PC-9 (cell line): ENCODE data around the gene GPR135. TPM values are rescaled to one million over a fixed set of nuclear protein-coding genes. Genes with fewer than 3 reads are reported as not detected.

Experiments
- BruUV-seq: library from RNA; stranded (reverse); fragments of 400-500 nt; replicated peaks from 2 replicates; lab custom pipeline; 2021; lab: Mats Ljungman, UMichigan
- CTCF ChIA-PET: fragments of 300-600 bp; sonication (Branson Sonifier 250); formaldehyde crosslinking; loops from one replicate; lab custom pipeline; 2022; ENCODE audit warnings: antibody characterized with exemption; lab: Charles Lee
- POLR2A ChIA-PET: fragments of 300-600 bp; sonication (Branson Sonifier 250); formaldehyde crosslinking; loops from one replicate; lab custom pipeline; 2022; ENCODE audit warnings: antibody characterized with exemption; ENCODE audit not compliant: unreplicated experiment; lab: Charles Lee
- DNase-seq, 2 experiments: peaks; one replicate each; pipeline versions ENCODE4 v3.0.0 to v3.0.0-alpha.2; 2015 to 2022; ENCODE audit warnings: mixed read lengths in 1 of 2
- H2AFZ ChIP-seq: fragments of 200-600 bp; sonication (generic); 2 replicates; pipeline ENCODE4 v1.8.1; 2017; ENCODE audit warnings: antibody characterized with exemption
- H3F3A ChIP-seq: fragments of 200-600 bp; sonication (generic); 2 replicates; pipeline ENCODE4 v1.8.1; 2017; ENCODE audit warnings: antibody characterized with exemption, mild to moderate bottlenecking, low read depth; ENCODE audit not compliant: insufficient read depth
- H3K27ac ChIP-seq: fragments of 200-600 bp; sonication (generic); 2 replicates; pipeline ENCODE4 v1.6.1; 2016; ENCODE audit warnings: mixed run types
- H3K27me3 ChIP-seq: fragments of 200-600 bp; sonication (generic); 2 replicates; pipeline ENCODE4 v1.6.1; 2016; ENCODE audit warnings: low read depth, mixed run types; ENCODE audit not compliant: insufficient read depth
- H3K36me3 ChIP-seq: fragments of 200-600 bp; sonication (generic); 2 replicates; pipeline ENCODE4 v1.6.1; 2016; ENCODE audit warnings: low read depth, mixed run types
- H3K4me1 ChIP-seq: fragments of 200-600 bp; sonication (generic); replicated peaks from 2 replicates; pipeline ENCODE4 v1.6.1; 2016; ENCODE audit warnings: mixed run types; ENCODE audit not compliant: insufficient read depth
- H3K4me2 ChIP-seq: fragments of 200-600 bp; sonication (generic); 2 replicates; pipeline ENCODE4 v1.6.1; 2017; ENCODE audit warnings: mixed run types
- H3K4me3 ChIP-seq: fragments of 200-600 bp; sonication (generic); 2 replicates; pipeline ENCODE4 v1.6.1; 2016; ENCODE audit warnings: mixed run types
- H3K79me2 ChIP-seq: fragments of 200-600 bp; sonication (generic); 2 replicates; pipeline ENCODE4 v1.6.1; 2017; ENCODE audit warnings: low read depth, mixed run types
- H3K9me2 ChIP-seq: fragments of 200-600 bp; sonication (generic); 2 replicates; pipeline ENCODE4 v1.8.1; 2017; ENCODE audit warnings: mild to moderate bottlenecking; ENCODE audit not compliant: insufficient read depth
- H3K9me3 ChIP-seq: fragments of 200-600 bp; sonication (generic); 2 replicates; pipeline ENCODE4 v1.8.1; 2016; ENCODE audit warnings: low read depth; ENCODE audit not compliant: insufficient read depth
- H4K20me1 ChIP-seq: fragments of 200-600 bp; sonication (generic); 2 replicates; pipeline ENCODE4 v1.8.1; 2017; ENCODE audit not compliant: insufficient read depth
- CTCF ChIP-seq: fragments of 200-600 bp; sonication (generic); conservative IDR thresholded peaks from 2 replicates; pipeline ENCODE4 v1.6.1; 2017; ENCODE audit warnings: mixed run types, antibody characterized with exemption, mild to moderate bottlenecking, moderate library complexity
- EZH2 ChIP-seq: fragments of 200-600 bp; sonication (generic); IDR thresholded peaks from 2 replicates; pipeline ENCODE4 v1.8.0; 2017; ENCODE audit warnings: antibody characterized with exemption, low read depth
- intact Hi-C: fragments of 100-400 bp; cut with micrococcal nuclease; formaldehyde crosslinking; loops from one replicate; pipeline ENCODE4 v1.10.0; 2022; ENCODE audit not compliant: unreplicated experiment
- total RNA-seq: library from RNA; stranded (reverse); gene quantifications from 2 replicates; pipeline ENCODE4 v1.2.3, GENCODE V29; 2021

The GPR135 gene
- total RNA-seq, 1 experiment from 2014 or later: 15.2 TPM

GRCh38 chr14:59478540-59478939 is 13.4 kb upstream of the GPR135 start:
- peaks cover 23% of the 10 kb centered on the region for H3F3A ChIP-seq
- POLR2A ChIA-PET: no interaction called here
- peaks cover 53% of the 10 kb centered on the region for H3K36me3 ChIP-seq
- no peak overlapping the region for H3K27ac ChIP-seq
- no peaks in the 10 kb centered on the region for H3K27me3 ChIP-seq
- CTCF ChIA-PET: no interaction called here
- no peaks in the 10 kb centered on the region for H3K9me2 ChIP-seq
- no peaks in the 10 kb centered on the region for H3K9me3 ChIP-seq
- TF ChIP-seq CTCF: no peak
- no peak for TF ChIP-seq EZH2
- no peak for DNase-seq
- H3K4me3 ChIP-seq: no peak overlapping the region
- peaks cover 66% of the 10 kb centered on the region for H3K79me2 ChIP-seq
- no peak overlapping the region for H2AFZ ChIP-seq
- peaks cover 30% of the 10 kb centered on the region for H3K4me1 ChIP-seq
- BruUV-seq: no TSS peak
- H3K4me2 ChIP-seq: no peak overlapping the region
- intact Hi-C loops: no loop called here
- peaks cover 6% of the 10 kb centered on the region; the same call in 1 of the 2 replicates for H4K20me1 ChIP-seq

GRCh38 chr14:59475709-59476108 is 10.5 kb upstream of the GPR135 start:
- peaks cover 70% of the 10 kb centered on the region for H3K36me3 ChIP-seq
- ChIA-PET CTCF (no interaction called here), POLR2A (no interaction called here)
- DNase-seq: no peak
- H3K4me1 ChIP-seq: peaks cover 11% of the 10 kb centered on the region
- BruUV-seq: no TSS peak
- TF ChIP-seq EZH2 (no peak), CTCF (no peak)
- H3F3A ChIP-seq: no peaks in the 10 kb centered on the region
- peaks cover 39% of the 10 kb centered on the region for H3K79me2 ChIP-seq
- H4K20me1 ChIP-seq: peaks cover 13% of the 10 kb centered on the region
- no peak overlapping the region for H3K4me2 ChIP-seq
- no peak overlapping the region for H3K27ac ChIP-seq
- H3K9me3 ChIP-seq: no peaks in the 10 kb centered on the region
- no peaks in the 10 kb centered on the region for H3K9me2 ChIP-seq
- no peaks in the 10 kb centered on the region for H3K27me3 ChIP-seq
- H2AFZ ChIP-seq: no peak overlapping the region
- intact Hi-C loops: no loop called here
- H3K4me3 ChIP-seq: no peak overlapping the region

- POLR2A ChIA-PET: no interaction called here
- no peak overlapping the region for H3K4me2 ChIP-seq
- peaks cover 63% of the 10 kb centered on the region for H3K36me3 ChIP-seq
- H3K79me2 ChIP-seq: peaks cover 24% of the 10 kb centered on the region
- no peak for TF ChIP-seq EZH2
- TF ChIP-seq CTCF: no peak
- H3K4me3 ChIP-seq: no peak overlapping the region
- no peak overlapping the region for H3K27ac ChIP-seq
- intact Hi-C loops: no loop called here
- peaks cover 13% of the 10 kb centered on the region for H4K20me1 ChIP-seq
- no peak overlapping the region for H2AFZ ChIP-seq
- no peaks in the 10 kb centered on the region for H3K9me3 ChIP-seq
- H3F3A ChIP-seq: no peaks in the 10 kb centered on the region
- no TSS peak for BruUV-seq
- no peak for DNase-seq
- no peaks in the 10 kb centered on the region for H3K27me3 ChIP-seq
- no peaks in the 10 kb centered on the region for H3K9me2 ChIP-seq
- H3K4me1 ChIP-seq: no peaks in the 10 kb centered on the region
- CTCF ChIA-PET: no interaction called here
Measured at GRCh38 chr14:59474172-59474571, 9.0 kb upstream of the GPR135 start.
